Hematopoietic multipotent progenitor cell treated with erythropoietin and hydrocortisone succinate and interleukin-3 and kit ligand, for 17 days (in vitro differentiated cells): Measurements from ENCODE around the gene ACTG2.
"Not testable (repeated sequence)": the region's sequence is repeated elsewhere in the genome, so short reads cannot be mapped to it uniquely, and the experiment has no call there.

ENCODE experiments used
- DNase-seq: peaks from one replicate; pipeline ENCODE4 v3.0.0-alpha.2; 2015; ENCODE audit warnings: low spot score

ACTG2 gene

DNA sequence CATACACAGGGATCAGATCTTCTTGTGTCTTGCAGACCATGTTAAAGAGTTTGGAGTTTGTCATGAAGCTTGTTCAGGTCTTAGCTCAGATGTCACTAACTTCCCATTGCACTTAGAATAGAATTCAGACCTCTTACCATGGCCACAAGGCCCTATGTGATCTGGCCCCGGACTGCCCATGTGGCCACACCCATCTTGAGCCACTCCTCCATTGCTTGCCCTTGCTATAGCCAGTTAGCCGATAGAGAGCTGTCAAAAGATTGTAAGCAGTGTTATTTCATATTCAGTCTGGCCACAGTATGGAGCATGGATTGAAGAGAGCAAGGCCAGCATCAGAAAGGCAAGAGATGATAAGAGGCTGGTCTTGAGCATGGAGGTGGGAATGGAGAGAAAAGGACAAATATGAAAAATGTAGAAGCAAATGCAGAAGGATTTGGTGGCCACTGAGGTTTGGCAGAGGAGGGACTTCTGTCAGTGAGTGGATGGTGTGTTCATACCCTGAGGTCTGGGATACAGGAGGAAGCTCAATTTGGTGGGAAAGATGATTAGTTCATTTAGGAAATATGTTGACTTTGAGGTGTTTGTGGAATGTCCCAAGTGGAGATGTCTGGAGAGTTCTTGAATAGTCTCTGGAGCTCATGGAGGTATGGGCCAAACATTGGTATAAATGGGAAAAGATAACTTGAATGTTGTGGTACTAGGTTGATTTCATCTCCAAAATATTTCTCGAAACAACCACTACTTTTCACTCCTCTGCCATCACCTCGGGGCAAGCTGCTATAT is 44.5 kb downstream of the ACTG2 start:
- DNase-seq, result no peak

DNA sequence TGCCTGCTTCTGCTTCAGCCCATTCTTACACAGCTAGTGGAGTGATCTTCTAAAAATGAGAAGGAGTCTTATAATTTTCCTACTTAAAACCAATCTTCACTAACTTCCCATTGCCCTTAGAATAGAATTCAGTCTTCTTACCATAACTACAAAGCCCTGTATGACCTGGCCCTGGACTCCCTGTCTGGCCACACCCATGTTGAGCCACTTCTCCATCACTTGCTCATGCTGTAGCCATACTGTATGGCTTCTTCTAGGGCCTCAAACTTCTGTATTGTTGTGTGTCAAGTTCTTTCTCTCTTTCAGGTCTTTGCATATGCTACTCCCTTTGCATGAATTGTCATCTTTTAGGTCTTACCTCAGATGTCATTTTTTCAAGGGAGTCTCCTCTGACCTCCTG is 45.1 kb downstream of the ACTG2 start:
- no peak for DNase-seq

DNA sequence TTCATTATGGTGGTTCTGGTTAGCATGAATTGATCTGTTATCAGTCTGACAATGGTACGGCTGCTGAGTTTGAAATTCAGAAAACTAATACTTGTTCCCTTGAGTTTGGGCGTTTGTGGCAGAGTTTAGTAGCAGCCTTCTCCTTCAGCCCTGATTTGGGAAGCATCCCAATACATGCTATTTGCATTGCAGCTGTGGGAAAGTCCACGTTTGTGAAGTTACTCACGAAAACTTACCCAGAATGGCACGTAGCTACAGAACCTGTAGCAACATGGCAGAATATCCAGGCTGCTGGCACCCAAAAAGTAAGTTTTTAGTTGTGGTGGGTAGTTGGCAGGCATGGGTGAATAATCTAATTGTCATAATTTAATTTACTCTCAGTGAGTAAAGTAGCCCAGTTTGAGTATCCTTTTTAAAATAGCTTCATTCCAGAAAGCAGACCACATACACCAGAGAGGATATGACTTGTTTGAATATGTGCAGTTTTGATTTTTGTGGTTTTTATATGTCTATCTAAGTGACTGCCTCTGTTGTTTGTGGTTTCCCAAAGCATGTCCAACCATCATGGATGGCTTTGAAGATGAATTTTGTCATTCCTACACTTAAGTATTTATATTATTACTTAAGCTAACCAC is 46.0 kb downstream of the ACTG2 start:
- no peak for DNase-seq

DNA sequence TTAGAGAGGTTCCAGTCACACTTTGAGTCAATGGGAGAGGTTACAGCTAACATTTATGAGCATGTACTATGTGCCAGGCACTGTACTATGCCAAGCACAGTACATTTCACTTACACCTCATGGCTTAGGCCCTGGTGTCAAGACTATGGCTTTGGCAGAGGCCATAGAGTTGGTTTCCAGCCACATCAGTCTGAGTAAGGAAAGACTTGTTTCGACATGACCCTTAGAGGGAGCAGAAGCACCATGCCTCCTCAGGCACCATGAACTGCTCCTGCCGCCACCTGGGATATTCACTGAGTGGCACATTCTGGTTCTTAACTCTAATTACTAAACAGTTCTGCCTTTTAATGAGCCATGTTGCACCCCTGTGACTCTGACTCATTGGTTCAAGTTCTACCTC is 46.6 kb downstream of the ACTG2 start:
- DNase-seq, result peak; percentile 37

DNA sequence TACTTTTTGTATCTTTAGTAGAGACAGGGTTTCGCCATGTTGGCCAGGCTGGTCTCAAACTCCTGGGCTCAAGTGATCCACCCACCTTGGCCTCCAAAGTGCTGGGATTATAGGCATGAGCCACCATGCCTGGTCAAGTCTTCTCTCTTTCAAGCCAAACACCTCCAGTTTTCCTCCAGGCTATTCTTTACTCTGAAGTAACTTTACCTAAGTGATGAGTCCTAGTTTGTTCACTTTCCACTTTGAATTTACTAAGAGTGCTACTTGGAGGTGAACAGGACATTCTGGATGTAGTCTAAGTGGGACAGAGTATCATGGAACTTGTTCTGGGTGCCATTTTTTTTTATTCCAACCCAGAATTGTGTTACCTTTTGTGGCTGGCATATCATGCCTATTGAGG is 47.3 kb downstream of the ACTG2 start:
- not testable (repeated sequence) for DNase-seq

DNA sequence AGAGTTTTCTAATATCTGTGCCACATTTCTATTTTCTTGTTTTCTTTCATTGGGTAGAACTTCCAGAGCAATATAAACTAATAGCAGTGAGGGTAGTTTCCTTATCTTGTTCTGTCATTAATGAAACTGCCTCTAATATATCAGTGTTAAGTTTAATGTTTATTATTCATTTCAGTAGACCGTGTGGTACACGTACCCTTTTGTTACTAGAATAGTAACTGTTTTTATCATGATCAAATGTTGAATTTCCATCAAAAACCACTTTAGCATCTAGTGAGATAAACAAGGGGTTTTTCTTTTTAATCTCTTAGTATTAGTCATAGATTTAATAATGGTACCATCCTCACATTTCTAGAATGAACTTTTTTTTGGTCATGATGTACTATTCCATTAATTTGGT is 49.9 kb downstream of the ACTG2 start:
- DNase-seq, result no peak

DNA sequence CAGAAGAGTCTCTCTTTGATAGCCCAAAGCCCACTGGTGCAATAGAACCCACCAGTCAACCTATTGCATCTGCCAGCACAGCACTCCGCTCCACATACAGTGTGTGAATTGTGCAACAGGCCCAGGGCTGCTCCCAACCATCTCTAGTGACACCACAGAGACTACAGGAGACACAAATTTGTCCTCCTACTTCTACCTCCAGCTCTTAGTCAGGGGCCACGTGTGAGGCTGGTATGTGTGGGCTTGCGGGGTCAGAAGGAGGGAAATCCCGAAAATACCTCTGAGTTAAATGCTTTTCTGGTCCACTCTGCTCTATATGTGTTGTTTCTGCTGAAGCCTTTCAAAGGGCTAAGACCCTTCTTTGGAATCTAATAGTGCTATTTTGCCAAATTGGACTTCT is 51.9 kb downstream of the ACTG2 start:
- no peak for DNase-seq

DNA sequence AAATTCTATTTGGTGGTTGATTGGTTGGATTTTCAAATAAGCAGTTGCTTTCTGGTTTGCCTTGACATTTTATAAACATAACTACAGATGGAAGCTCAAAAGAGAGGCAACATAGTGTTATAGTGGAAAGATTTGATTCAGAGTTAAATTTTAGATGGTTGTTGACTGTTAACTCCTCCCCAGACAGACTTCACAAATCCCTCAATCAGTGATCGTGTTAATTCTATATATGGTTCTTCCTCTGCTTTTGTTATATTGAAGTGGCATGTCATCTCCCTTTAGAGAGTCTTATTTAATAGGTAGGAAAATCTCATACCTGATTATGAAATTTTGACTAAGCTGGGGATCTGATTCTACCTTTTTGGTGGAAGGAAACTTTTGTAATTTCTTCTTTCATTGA is 53.4 kb downstream of the ACTG2 start:
- DNase-seq, result no peak

DNA sequence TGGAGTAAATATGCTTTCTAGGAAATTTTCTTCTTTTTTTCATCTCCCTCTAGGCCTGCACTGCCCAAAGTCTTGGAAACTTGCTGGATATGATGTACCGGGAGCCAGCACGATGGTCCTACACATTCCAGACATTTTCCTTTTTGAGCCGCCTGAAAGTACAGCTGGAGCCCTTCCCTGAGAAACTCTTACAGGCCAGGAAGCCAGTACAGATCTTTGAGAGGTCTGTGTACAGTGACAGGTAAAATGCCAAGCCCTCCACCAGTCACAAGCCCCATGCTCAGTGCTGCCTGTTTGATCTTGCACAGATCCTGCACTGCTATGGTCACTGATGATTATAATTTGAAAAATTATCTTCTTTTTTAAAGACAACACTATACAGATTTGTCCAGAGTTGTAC is 53.9 kb downstream of the ACTG2 start:
- DNase-seq, result no peak

DNA sequence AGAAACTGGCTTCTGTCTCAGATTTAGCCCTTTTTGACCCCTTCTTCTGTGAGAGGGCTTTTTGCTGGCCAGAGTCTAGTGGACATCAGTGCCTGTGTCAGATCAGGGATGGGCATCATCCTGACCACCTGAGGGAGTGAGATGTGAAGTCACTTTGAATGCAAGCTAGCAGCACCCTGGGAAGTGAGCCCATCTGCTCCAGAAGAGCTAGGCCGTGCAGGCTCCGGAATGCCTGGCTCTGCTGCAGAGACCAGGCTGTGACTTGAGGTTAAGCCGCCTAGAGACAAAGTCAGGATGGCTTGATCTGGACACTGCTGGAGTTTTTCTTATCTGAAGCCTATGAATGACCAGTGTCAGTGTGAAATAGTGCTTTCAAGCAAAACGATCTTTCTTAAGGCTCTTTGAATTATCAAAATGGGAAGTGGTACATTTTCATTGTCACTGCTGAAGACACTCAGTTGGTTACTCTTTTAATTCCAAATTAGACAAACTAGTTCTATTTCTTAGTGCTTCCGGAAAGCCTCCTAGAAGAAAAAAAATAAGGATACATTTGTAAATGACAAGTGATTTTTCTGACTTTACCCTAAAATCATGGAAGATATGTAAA is 54.7 kb downstream of the ACTG2 start:
- DNase-seq, result no peak

DNA sequence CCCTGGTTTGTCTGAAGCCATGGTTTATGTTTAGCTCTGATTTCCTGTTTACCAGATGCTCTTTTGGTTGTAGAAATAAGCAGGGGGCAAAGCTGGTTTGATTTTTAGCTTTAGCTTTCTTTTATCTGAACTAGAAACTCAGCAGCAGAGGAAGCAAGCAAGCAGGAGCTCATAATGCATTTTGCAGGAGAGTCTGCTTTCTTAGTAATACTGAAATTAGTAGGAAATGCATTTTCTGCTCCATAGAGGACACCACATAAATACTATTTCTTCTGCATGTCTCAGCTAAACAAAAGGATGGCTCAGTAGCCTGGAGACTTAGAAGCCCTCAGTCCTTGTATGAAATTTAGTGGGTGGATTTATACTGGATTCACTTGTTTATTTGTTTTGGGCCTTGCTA is 57.0 kb downstream of the ACTG2 start:
- DNase-seq, result no peak

DNA sequence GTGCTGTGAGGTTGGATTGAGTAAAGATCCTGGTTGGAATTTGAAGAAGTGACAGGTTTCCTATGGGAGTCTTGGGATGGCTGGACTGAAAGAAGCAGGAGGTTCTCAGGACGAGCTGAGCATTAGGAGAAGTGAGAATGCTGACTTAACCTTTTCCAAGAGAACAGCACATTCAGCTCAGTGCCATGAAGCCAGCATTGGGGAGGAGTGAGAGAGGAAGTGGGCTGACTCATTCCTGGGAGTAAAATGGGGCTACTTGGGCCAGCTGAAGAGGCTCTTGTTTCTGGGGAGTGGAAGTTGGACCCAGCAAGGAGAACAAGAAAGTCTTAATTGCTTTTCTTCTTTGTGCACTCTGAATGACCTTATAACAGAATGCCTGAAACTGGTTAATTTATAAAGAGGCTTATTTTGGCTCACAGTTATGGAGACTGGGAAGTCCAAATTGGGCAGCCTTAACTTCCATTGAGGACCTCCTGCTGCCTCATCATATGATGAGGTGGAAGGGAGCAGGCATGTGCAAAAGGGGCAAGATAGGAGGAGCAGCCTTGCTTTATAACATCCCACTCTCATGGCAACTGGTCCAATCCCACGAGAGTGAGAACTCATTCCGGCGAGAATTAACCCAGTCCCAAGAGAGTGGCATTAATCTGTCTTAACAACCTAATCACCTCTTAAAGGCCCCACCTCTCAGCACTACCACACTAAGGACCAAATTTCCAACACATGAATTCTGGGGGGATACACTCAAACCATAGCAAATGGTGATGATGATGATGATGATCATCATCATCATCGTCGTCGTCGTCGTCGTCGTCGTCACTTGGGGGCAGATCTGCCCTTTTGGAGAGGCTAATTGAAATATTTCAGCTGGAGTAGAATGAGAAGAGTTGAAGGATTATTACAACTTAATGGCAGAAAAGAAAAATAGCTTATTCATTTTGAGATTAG is 60.0 kb downstream of the ACTG2 start:
- DNase-seq, result no peak

DNA sequence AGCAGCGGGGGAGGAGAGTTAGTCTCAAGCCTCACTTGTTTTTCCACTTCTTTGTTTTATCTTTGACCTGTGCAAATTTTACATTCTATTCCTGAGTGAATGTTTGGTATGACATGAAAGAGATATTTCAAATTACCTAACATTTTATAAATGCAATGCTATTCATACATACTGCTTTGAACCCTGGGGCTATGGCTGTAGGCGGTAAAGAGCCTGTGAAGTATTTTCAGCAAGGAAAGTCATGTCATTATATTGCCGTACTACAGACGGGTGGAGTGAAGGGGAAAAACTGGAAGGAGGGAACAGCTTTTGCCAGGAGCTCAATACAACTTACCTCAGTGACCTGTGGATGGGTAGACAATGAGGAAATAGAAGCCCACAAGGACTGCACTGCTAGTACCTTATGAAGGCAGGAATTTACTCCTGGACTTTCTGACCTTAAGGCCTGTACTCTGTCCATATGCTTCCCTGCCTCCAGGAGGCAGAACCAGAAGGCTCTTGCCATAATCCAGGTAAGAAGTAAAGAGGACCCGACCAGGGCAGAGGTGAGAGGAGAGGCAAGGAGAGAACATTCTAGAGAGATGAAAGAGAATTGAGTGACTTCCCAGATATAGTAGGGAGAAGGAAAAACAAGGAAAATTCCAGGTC is 63.5 kb downstream of the ACTG2 start:
- DNase-seq, result no peak

DNA sequence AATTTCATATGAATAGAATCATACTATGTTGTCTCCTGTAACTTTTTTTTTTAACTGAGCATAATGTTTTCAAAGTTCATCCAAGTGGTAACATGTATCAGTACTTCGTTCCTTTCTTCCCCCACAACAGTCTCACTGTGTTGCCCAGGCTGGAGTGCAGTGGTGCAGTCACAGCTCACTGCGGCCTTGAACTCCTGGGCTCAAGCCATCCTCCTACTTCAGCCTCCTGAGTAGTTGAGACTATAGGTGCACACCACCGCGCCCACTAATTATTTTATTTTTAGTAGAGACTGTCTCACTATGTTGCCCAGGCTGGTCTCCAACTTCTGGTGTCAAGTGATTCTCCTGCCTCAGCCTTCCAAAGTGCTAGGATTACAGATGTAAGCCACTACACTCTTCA is 68.5 kb downstream of the ACTG2 start:
- DNase-seq, result no peak

DNA sequence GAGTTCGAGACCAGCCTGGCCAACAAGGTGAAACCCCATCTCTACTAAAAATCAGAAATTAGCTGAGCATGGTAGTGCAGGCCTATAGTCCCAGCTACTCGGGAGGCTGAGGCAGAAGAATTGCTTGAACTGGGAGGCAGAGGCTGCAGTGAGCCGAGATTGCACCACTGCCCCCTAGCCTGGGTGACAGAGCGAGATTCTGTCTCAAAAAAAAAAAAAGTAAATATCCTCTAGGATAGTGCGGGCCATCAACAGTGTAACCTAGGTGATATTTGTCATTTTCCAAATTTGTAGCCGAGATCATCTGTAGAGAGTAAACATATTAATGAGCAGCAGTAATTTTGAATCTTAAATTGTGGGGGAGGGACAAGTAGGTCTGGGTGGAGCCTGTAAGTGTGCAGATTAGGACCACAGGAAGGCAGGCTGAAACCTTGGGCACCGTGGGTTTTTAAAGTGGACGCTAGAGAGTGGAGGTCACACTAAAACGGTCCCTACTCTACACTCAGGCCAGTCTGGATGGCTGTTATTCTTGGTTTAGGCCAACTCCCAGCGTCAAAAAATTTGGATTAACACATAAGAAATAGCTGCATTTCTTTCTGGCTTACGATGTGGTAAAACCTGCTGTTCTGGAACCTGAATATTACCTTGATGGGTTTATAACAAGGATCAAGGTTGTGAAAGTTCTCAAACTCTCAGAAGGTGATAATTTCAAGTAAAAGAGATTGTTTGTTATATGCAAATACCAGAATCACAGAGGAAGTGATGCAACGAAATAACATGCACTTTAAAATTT is 69.2 kb downstream of the ACTG2 start:
- DNase-seq, result no peak

DNA sequence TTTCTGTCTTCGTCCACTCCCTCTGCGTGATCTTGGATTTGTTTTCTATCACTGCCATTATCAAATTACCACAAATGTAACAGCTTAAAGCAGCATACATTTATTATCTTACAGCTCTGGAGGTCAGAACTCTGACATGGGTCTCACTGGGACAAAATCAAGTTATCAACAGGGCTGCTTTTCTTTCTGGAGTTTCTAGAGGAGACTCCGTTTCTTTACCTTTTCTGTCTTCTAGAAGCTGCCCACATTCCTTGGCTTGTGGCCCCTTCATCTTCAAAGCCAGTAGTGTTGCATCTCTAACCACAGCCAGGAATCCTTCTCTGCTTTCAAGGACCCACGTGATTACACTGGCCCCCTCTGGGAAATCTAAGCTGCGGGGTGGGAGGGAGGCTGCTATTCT is 70.0 kb downstream of the ACTG2 start:
- no peak for DNase-seq

DNA sequence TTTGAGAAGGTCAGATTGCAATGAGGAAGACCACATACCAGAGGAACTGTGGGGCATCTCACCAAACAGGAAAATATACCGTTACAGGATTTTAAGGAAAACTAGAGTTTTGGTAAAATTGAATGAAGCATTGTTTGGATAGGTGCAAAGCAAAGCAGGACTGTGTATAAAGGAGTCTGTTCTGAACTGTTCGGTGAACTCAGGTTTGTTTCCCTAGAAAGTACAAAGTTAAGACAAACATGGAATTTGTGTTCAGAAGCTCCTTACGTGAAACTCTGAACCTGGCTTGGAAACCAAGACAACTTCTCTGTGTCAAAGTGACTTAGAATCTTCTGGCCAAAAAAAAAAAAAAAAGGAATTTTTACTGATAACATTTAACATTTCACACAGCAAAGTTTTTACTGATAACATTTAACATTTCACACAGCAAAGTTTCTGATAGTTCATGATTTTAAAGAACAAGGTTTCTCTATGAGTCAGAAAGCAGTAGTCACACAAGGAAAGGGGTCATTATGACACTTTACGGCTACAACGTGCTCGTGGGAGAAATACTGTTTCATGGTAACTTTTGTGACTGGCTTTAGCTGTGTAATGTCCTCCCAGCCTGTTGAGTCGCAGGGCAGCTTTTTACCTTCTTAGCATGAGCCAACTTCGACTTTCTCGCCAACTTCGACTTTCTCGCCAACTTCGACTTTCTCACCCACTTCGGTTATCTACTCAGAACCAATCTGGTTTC is 70.7 kb downstream of the ACTG2 start:
- DNase-seq, result no peak

DNA sequence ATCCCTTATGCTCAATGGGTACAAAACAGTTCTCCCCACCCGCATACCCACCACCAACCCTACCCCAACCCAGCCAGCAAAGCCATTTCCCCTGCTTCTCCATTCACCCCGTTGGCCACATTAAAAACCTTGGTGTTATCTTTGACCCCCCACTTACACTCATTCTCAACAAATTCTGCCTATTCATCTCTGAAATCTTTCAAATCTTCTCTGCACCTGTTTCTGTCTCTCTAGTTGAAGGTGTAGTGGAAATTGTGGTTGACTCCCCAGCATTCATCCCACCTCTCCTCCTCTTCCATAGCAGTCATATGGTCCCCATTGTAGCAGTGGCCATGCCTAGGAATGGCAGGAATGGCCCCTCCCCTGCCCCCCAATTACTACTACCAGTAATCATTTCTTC is 71.4 kb downstream of the ACTG2 start:
- no peak for DNase-seq

DNA sequence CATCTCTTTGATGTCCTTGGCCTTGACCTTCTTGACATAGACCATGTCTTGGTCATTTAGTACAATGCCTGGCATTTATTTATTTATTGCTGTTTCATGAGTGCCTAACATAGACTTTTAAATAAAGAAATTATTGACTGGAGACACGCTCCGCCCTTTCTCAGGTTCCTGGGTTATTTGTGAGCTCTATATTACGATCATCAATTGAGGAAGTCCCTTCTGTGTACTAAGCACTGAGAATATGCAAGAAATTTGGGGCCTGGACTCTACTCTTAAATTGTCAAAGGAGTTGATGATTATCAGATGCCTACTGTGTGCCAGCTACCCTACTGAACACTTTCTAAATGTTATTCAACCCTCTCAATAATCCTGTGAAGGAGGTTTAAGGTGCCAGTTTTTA is 72.2 kb downstream of the ACTG2 start:
- no peak for DNase-seq

DNA sequence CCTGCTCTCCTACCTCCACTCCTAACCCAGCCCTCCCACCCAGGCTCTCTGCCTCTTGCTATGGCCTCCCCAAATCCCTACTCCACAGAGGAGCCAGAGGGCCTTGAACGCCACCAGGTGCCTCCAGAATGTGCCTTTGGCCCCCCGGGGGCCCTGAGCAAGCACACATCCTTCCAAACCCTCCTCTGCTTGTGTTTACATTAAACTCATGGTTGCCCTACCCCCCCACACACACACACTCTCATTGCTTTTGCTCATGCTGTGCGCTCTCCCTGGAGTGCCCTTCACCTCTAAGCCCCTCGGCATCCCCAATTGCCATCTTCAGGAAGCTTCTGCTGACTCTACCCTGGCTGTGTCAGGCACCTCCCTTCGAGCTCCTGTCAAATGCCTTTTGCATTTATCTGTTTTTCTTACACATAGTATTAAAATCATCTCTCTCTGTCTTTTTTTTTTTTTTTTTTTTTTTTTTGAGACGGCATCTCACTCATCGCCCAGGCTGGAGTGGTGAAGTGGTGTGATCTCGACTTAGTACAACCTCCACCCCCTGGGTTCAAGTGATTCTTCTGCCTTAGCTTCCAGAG is 75.6 kb downstream of the ACTG2 start:
- DNase-seq, result no peak
